ENCODE measurements around the gene HPCAL1. TPM values are rescaled to one million over a fixed set of nuclear protein-coding genes. Genes with fewer than 3 reads are reported as not detected.

HPCAL1 gene
- total RNA-seq, 1 experiment from 2014 or later: 26.9 TPM

DNA sequence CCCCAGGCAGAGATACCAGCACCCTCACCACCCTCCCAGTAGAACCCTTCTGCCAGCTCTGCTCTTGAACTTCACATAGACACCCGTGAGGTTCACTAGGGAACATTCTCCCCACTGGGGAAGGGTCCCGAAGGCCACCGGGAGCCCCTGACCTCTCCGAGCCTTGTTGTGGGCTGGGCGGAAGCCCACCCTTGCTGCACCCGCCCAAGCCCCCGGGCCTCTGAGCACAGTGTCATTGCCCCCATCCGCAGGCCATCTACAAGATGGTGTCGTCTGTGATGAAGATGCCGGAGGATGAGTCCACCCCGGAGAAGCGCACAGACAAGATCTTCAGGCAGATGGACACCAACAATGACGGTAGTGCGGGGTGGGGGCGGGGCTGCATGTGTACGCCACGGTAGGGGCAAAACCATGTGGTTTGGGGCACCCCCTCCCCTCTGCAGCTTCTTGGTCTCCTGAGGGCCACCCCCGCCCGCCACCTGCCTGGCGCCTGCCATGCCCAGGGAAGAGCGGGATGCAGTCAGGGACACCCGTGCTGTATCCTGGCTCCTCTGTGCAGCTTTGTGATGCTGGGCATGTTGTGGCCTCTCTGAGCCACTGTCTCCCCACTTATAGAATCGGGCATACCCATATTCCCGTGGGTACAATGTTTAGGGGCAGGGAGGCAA lies 120.2 kb downstream of the HPCAL1 start:
- Mint-ChIP-seq H3K27ac (ENCODE audit: unreplicated experiment) (no peak overlapping the region), H3K4me3 (ENCODE audit: unreplicated experiment) (no peak overlapping the region), H3K36me3 (ENCODE audit: insufficient read depth, unreplicated experiment) (no peaks in the 10 kb centered on the region), H3K9me3 (ENCODE audit: unreplicated experiment) (no peaks in the 10 kb centered on the region), H3K27me3 (ENCODE audit: insufficient read depth, unreplicated experiment) (no peaks in the 10 kb centered on the region), H3K4me1 (ENCODE audit: low read depth, unreplicated experiment) (peaks cover under 1% of the 10 kb centered on the region)
- H3K4me1 ChIP-seq: peaks cover 2% of the 10 kb centered on the region; the same call in 1 of the 2 replicates
- H3K4me3 ChIP-seq (ENCODE audit: low read depth, low read length): no peak overlapping the region
- intact Hi-C loops (cut with micrococcal nuclease; ENCODE audit: unreplicated experiment): no loop called here
- ChIA-PET POLR2A (no interaction called here), CTCF (no interaction called here)
- H3K36me3 ChIP-seq (ENCODE audit: control insufficient read depth, insufficient read depth, low read length): no peaks in the 10 kb centered on the region; the same call in 1 of the 2 replicates
- no peaks in the 10 kb centered on the region for H3K27me3 ChIP-seq (replicated peaks; ENCODE audit: control insufficient read depth, insufficient read depth, low read length)
- no TSS peak for BruUV-seq (replicated peaks)
- DNase-seq: no peak
- TF ChIP-seq, protein P1, sequence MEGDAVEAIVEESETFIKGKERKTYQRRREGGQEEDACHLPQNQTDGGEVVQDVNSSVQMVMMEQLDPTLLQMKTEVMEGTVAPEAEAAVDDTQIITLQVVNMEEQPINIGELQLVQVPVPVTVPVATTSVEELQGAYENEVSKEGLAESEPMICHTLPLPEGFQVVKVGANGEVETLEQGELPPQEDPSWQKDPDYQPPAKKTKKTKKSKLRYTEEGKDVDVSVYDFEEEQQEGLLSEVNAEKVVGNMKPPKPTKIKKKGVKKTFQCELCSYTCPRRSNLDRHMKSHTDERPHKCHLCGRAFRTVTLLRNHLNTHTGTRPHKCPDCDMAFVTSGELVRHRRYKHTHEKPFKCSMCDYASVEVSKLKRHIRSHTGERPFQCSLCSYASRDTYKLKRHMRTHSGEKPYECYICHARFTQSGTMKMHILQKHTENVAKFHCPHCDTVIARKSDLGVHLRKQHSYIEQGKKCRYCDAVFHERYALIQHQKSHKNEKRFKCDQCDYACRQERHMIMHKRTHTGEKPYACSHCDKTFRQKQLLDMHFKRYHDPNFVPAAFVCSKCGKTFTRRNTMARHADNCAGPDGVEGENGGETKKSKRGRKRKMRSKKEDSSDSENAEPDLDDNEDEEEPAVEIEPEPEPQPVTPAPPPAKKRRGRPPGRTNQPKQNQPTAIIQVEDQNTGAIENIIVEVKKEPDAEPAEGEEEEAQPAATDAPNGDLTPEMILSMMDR (IDR thresholded peaks at IDR 0.05; ENCODE audit: insufficient read depth in 1 of 2, low read depth in 1 of 2, low read length in 1 of 2, severe bottlenecking in 1 of 2, unreplicated experiment in 1 of 2): no peak
- no peaks in the 10 kb centered on the region for H3K9me3 ChIP-seq

DNA sequence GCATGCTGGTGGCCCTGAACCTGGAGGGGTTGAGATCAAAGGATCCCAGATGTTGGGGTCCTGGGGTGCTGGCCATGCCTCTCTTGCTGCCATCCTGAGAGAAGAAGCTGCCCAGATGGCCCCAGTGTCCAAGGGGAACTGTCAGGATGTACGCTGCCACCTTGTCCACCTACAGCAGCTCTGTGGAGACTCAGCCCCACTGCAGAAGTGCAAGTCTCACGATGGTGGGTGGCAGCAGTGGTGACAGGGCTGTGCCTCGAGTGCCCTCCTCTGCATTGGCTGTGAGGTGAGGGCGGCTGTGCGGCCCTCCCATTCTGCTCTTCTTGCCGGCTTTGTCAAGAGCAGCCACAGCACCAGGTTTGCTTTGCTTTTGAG lies 120.7 kb downstream of the HPCAL1 start:
- Mint-ChIP-seq H3K9me3 (ENCODE audit: unreplicated experiment) (no peaks in the 10 kb centered on the region), H3K36me3 (ENCODE audit: insufficient read depth, unreplicated experiment) (no peaks in the 10 kb centered on the region), H3K27ac (ENCODE audit: unreplicated experiment) (no peak overlapping the region), H3K4me3 (ENCODE audit: unreplicated experiment) (no peak overlapping the region), H3K27me3 (ENCODE audit: insufficient read depth, unreplicated experiment) (no peaks in the 10 kb centered on the region), H3K4me1 (ENCODE audit: low read depth, unreplicated experiment) (no peaks in the 10 kb centered on the region)
- Histone ChIP-seq H3K36me3 (ENCODE audit: control insufficient read depth, insufficient read depth, low read length) (no peaks in the 10 kb centered on the region; the same call in 1 of the 2 replicates), H3K4me3 (ENCODE audit: low read depth, low read length) (no peak overlapping the region), H3K27me3 (replicated peaks; ENCODE audit: control insufficient read depth, insufficient read depth, low read length) (no peaks in the 10 kb centered on the region), H3K4me1 (no peaks in the 10 kb centered on the region), H3K9me3 (no peaks in the 10 kb centered on the region)
- TF ChIP-seq, protein P1 (IDR thresholded peaks at IDR 0.05; ENCODE audit: insufficient read depth in 1 of 2, low read depth in 1 of 2, low read length in 1 of 2, severe bottlenecking in 1 of 2, unreplicated experiment in 1 of 2): no peak
- ChIA-PET POLR2A (no interaction called here), CTCF (no interaction called here)
- intact Hi-C loops (cut with micrococcal nuclease; ENCODE audit: unreplicated experiment): no loop called here
- BruUV-seq (replicated peaks): no TSS peak
- DNase-seq: no peak

DNA sequence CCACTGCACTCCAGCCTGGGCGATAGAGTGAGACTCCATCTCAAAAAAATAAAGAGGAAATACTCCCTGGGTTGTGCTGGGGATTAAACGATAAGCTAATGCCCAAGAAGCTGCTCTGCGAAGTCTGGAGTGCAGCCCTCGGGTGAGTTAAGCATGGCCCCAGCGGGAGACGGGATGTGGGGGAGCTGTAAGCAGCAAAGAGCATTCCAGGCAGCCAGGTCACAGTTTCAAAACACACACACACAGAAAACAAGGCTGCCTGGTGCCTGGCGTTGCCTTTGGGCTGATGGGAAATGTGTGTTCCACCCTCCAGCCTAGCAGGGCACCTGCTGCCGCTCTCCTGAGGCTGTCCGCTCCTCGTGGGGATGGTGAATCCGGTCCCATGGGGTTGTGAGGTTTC lies 121.3 kb downstream of the HPCAL1 start:
- no TSS peak for BruUV-seq (replicated peaks)
- intact Hi-C loops (cut with micrococcal nuclease; ENCODE audit: unreplicated experiment): no loop called here
- Histone ChIP-seq H3K4me3 (ENCODE audit: low read depth, low read length) (no peak overlapping the region), H3K4me1 (no peaks in the 10 kb centered on the region), H3K27me3 (replicated peaks; ENCODE audit: control insufficient read depth, insufficient read depth, low read length) (no peaks in the 10 kb centered on the region), H3K9me3 (no peaks in the 10 kb centered on the region), H3K36me3 (ENCODE audit: control insufficient read depth, insufficient read depth, low read length) (no peaks in the 10 kb centered on the region; the same call in 1 of the 2 replicates)
- Mint-ChIP-seq H3K27ac (ENCODE audit: unreplicated experiment) (no peak overlapping the region), H3K4me3 (ENCODE audit: unreplicated experiment) (no peak overlapping the region), H3K36me3 (ENCODE audit: insufficient read depth, unreplicated experiment) (no peaks in the 10 kb centered on the region), H3K9me3 (ENCODE audit: unreplicated experiment) (no peaks in the 10 kb centered on the region), H3K27me3 (ENCODE audit: insufficient read depth, unreplicated experiment) (no peaks in the 10 kb centered on the region), H3K4me1 (ENCODE audit: low read depth, unreplicated experiment) (no peaks in the 10 kb centered on the region)
- DNase-seq: no peak
- CTCF ChIA-PET: no interaction called here
- TF ChIP-seq, protein P1 (IDR thresholded peaks at IDR 0.05; ENCODE audit: insufficient read depth in 1 of 2, low read depth in 1 of 2, low read length in 1 of 2, severe bottlenecking in 1 of 2, unreplicated experiment in 1 of 2): no peak
- POLR2A ChIA-PET: no interaction called here

All from Caco-2 (cell line).